GM12878 (cell line): Measurements from ENCODE around the gene PLA2G4E.

Source experiments
- POLR2AphosphoS5 ChIP-seq: IDR thresholded peaks from 2 replicates; pipeline ENCODE4 v1.6.1; 2011; ENCODE audit warnings: mild to moderate bottlenecking, low read length, inconsistent platforms
- SMC3 ChIP-seq: IDR thresholded peaks from 2 replicates; pipeline ENCODE4 v1.6.1; 2011; ENCODE audit warnings: low read length, improper control_type of control experiment, borderline replicate concordance
- TCF12 ChIP-seq: IDR thresholded peaks from 2 replicates; pipeline ENCODE4 v1.6.1; 2011; ENCODE audit warnings: low read depth, mild to moderate bottlenecking, low read length

DNA sequence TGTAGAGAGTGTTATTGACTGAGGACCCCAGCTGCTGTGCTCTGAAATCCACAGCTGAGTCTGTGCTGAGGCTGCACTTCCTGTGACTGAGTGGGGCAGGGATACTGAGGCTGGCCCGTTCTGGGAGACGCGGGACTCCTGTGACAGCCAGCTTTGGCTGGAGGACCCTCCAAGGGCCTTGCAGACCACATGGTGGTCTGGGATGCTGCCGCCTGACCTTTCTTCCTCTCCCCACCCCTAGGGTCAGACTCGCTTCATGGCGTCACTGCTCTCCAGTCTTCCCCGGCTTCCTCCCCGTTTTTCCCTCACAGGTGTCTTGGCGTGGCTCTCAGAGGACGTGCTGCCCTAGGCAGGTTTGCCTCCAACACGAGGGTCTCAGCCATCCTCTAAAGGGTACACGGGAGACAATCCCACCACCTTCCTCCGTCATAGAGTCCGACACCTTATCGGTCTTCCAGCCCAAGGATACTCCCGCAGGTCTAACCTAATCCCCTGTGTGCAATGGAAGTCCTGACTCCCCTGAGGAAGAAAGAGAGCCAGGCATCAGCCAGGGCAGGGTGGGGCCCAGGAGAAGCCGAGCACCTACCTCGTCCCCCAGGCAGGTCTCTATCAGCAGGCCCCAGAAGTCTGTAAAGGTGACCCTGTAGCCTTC lies 28.6 kb downstream of the PLA2G4E start:
- TF ChIP-seq POLR2AphosphoS5 (no peak), SMC3 (no peak), TCF12 (no peak)
